ENCODE data around the gene ARAF. TPM values are rescaled to one million over a fixed set of nuclear protein-coding genes. Genes with fewer than 3 reads are reported as not detected.

Gene ARAF
- total and polyA plus RNA-seq, 2 of the 13 experiments (the other 11 are each of a cell fraction or from before 2014, with no cell fraction given), result 18.0 to 33.1 TPM

DNA sequence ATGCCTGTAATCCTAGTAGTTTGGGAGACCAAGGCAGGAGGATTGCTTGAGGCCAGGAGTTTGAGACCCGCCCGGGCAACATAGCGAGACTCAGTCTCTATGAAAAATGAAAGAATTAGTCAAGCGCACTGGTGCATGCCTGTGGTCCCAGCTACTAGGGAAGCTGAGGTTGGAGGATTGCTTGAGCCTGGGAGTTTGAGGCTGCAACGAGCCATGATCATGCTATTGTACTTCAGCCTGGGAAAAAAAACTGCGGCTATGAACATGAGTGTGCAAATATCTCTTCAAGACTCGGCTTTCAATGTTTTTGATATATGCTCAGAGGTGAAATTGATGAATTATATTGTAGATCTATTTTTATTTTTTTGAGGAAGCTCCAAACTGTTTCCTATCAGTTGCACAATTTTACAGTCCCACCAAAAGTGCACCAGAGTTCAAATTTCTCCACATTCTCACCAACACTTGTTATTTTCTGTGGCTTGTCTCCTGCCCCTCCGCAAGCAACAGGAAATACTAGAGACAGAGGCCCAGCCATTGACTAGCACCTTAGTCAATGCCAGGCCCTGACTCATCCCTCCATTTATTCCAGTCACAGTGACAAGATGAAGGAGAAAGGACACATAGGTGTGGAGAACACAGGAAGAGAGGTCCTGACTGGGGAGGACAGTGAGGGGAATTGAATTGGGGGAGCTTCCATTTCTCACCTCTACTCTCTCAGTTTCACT is 44.9 kb upstream of the ARAF start:
- DNase-seq (ENCODE audit: low spot score), result no peak
- ChIA-PET POLR2A (no interaction called here), CTCF (ENCODE audit: low intra/inter-chr PET ratio, low total read pairs) (no interaction called here)
- 68% methylated on average over 8 of the region's 8 CpGs for WGBS (ENCODE audit: low lambda C conversion rate)
- no peaks in the 10 kb centered on the region for H3K27me3 ChIP-seq (ENCODE audit: control insufficient read depth in 1 of 2, insufficient read depth in 2 of 2, low read length in 2 of 2)
- no peak for FAIRE-seq
- no peak overlapping the region for H3K9ac ChIP-seq (ENCODE audit: insufficient read depth, low read depth, low read length)
- no peaks in the 10 kb centered on the region; the same call in 1 of the 2 replicates for H3K4me1 ChIP-seq (ENCODE audit: insufficient read depth, low read length)
- ATAC-seq, result no peak
- no peaks in the 10 kb centered on the region for H3K9me3 ChIP-seq (ENCODE audit: low read length)
- no TSS peak for BruUV-seq (replicated peaks)
- H2AFZ ChIP-seq (ENCODE audit: low read length), result no peak overlapping the region
- H3K4me2 ChIP-seq (ENCODE audit: low read depth, low read length), result no peak overlapping the region
- in situ Hi-C loops (cut with HindIII; ENCODE audit: extremely low pct_ligation_motif_present, low pct_unique_long_range_greater_than_20kb), result no loop called here
- no peak overlapping the region for H3K4me3 ChIP-seq (replicated peaks in 1 of 3; ENCODE audit: insufficient read depth in 1 of 3, low read depth in 2 of 3, low read length in 3 of 3)
- no peak overlapping the region for H3K27ac ChIP-seq (ENCODE audit: extremely low read length, insufficient read depth, low read length)
- TF ChIP-seq ASH2L (IDR thresholded peaks at IDR 0.05; ENCODE audit: insufficient read length, low read depth, low read length) (no peak), ZNF143 (CRISPR knock-in tag; IDR thresholded peaks at IDR 0.05) (no peak), NRL (CRISPR knock-in tag; IDR thresholded peaks at IDR 0.05; ENCODE audit: borderline replicate concordance) (no peak), ZNF674 (CRISPR knock-in tag; IDR thresholded peaks at IDR 0.05; ENCODE audit: low read depth) (no peak), NCOA2 (CRISPR knock-in tag; IDR thresholded peaks at IDR 0.05) (no peak), ZNF678 (CRISPR knock-in tag; IDR thresholded peaks at IDR 0.05) (no peak), ZNF235 (CRISPR knock-in tag; IDR thresholded peaks at IDR 0.05; ENCODE audit: borderline replicate concordance) (no peak), ZNF619 (CRISPR knock-in tag; IDR thresholded peaks at IDR 0.05) (no peak)
- TF ChIP-seq, protein P1, sequence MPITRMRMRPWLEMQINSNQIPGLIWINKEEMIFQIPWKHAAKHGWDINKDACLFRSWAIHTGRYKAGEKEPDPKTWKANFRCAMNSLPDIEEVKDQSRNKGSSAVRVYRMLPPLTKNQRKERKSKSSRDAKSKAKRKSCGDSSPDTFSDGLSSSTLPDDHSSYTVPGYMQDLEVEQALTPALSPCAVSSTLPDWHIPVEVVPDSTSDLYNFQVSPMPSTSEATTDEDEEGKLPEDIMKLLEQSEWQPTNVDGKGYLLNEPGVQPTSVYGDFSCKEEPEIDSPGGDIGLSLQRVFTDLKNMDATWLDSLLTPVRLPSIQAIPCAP (CRISPR knock-in tag; IDR thresholded peaks at IDR 0.05; ENCODE audit: low read depth), result no peak
- TF ChIP-seq, protein P2, sequence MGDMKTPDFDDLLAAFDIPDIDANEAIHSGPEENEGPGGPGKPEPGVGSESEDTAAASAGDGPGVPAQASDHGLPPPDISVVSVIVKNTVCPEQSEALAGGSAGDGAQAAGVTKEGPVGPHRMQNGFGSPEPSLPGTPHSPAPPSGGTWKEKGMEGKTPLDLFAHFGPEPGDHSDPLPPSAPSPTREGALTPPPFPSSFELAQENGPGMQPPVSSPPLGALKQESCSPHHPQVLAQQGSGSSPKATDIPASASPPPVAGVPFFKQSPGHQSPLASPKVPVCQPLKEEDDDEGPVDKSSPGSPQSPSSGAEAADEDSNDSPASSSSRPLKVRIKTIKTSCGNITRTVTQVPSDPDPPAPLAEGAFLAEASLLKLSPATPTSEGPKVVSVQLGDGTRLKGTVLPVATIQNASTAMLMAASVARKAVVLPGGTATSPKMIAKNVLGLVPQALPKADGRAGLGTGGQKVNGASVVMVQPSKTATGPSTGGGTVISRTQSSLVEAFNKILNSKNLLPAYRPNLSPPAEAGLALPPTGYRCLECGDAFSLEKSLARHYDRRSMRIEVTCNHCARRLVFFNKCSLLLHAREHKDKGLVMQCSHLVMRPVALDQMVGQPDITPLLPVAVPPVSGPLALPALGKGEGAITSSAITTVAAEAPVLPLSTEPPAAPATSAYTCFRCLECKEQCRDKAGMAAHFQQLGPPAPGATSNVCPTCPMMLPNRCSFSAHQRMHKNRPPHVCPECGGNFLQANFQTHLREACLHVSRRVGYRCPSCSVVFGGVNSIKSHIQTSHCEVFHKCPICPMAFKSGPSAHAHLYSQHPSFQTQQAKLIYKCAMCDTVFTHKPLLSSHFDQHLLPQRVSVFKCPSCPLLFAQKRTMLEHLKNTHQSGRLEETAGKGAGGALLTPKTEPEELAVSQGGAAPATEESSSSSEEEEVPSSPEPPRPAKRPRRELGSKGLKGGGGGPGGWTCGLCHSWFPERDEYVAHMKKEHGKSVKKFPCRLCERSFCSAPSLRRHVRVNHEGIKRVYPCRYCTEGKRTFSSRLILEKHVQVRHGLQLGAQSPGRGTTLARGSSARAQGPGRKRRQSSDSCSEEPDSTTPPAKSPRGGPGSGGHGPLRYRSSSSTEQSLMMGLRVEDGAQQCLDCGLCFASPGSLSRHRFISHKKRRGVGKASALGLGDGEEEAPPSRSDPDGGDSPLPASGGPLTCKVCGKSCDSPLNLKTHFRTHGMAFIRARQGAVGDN (CRISPR knock-in tag; IDR thresholded peaks at IDR 0.05), result no peak
- no peaks in the 10 kb centered on the region for H3K36me3 ChIP-seq (replicated peaks in 1 of 2; ENCODE audit: control insufficient read depth in 1 of 2, insufficient read depth in 2 of 2, low read length in 2 of 2)
- intact Hi-C loops (cut with micrococcal nuclease; ENCODE audit: unreplicated experiment), result no loop called here
- H4K20me1 ChIP-seq (ENCODE audit: insufficient read depth, low read length), result no peaks in the 10 kb centered on the region
- H3K79me2 ChIP-seq (ENCODE audit: insufficient read depth, low read length), result no peaks in the 10 kb centered on the region
